DMS114 treated with DMSO at 0.1 percent for 48 hours (cell line): ENCODE results near the gene NOL4.

Experiments used
- DNase-seq: peaks from one replicate; lab custom pipeline; 2025; ENCODE audit not compliant: unreplicated experiment; lab: John Stamatoyannopoulos, UW

Gene NOL4

GRCh38 chr18:34196256-34196655 lies 28.5 kb downstream of the NOL4 start:
- DNase-seq: no peak

- no peak for DNase-seq
Observed at GRCh38 chr18:34194239-34194638, 30.5 kb downstream of the NOL4 start.

- DNase-seq: no peak
Observed at GRCh38 chr18:34189656-34190435, 34.9 kb downstream of the NOL4 start.
